HepG2 (cell line): ENCODE measurements around the gene ENTREP1. TPM values are rescaled to one million over a fixed set of nuclear protein-coding genes. Genes with fewer than 3 reads are reported as not detected.

Source experiments
- ATAC-seq: fragments of 200-7000 bp; cut with Tn5 transposase; 3 replicates; pipeline ENCODE4 v1.9.1; 2020; ENCODE audit warnings: mild to moderate bottlenecking, moderate library complexity
- BruUV-seq: library from RNA; stranded (reverse); fragments of 400-500 nt; replicated peaks from 2 replicates; lab custom pipeline; 2021; lab: Mats Ljungman, UMichigan
- CTCF ChIA-PET: fragments of 300-600 bp; formaldehyde crosslinking; extraction: SDS; loops from one replicate; lab custom pipeline; 2021; ENCODE audit warnings: low total read pairs, inconsistent platforms, low intra/inter-chr PET ratio; lab: Yijun Ruan, JAX
- POLR2A ChIA-PET: fragments of 350-600 bp; sonication (Branson Sonifier 250); formaldehyde crosslinking; loops from one replicate; lab custom pipeline; 2020; ENCODE audit warnings: antibody characterized with exemption, inconsistent platforms; lab: Yijun Ruan, JAX
- DNase-seq: peaks from one replicate; pipeline ENCODE4 v3.0.0-alpha.2; 2015; ENCODE audit warnings: low spot score
- FAIRE-seq: peaks from 3 replicates; lab custom pipeline; 2011; peaks lifted over from hg19 to GRCh38; lab: Jason Lieb, UNC
- H2AFZ ChIP-seq: one replicate; pipeline ENCODE4 v1.6.1; 2011; ENCODE audit warnings: low read length, inconsistent platforms
- H3K27ac ChIP-seq: fragments of 300-600 bp; 3 replicates; pipeline ENCODE4 v1.8.0; 2011; ENCODE audit warnings: mixed run types, mild to moderate bottlenecking, mixed read lengths, low read length, inconsistent platforms; ENCODE audit not compliant: insufficient read depth; ENCODE audit errors: extremely low read length
- H3K27me3 ChIP-seq, 2 experiments: fragments of 200-600 bp in 1 of 2; 2 replicates in 1 of 2; 3 replicates in 1 of 2; pipeline versions ENCODE4 v1.6.0 to v1.8.0; 2011; ENCODE audit warnings: low read length in 2 of 2, mild to moderate bottlenecking in 2 of 2, moderate library complexity in 2 of 2, inconsistent platforms in 1 of 2; ENCODE audit not compliant: insufficient read depth in 2 of 2, control insufficient read depth in 1 of 2
- H3K36me3 ChIP-seq, 2 experiments: fragments of 200-600 bp in 1 of 2; replicated peaks in 1 of 2; 2 replicates in 1 of 2; 3 replicates in 1 of 2; pipeline versions ENCODE4 v1.5.1 to v1.8.0; 2011; ENCODE audit warnings: low read length in 2 of 2, inconsistent platforms in 1 of 2; ENCODE audit not compliant: insufficient read depth in 2 of 2, control insufficient read depth in 1 of 2
- H3K4me1 ChIP-seq: 2 replicates; pipeline ENCODE4 v1.5.1; 2012; ENCODE audit warnings: low read length, inconsistent platforms; ENCODE audit not compliant: insufficient read depth
- H3K4me2 ChIP-seq: 2 replicates; pipeline ENCODE4 v1.6.0; 2011; ENCODE audit warnings: low read depth, low read length, inconsistent platforms
- H3K4me3 ChIP-seq, 3 experiments: fragments of 200-600 bp in 1 of 3; sonication (generic), shearing (Covaris generic) in 1 of 3; replicated peaks in 1 of 3; 2 replicates each; pipeline ENCODE4 v1.5.1; 2011 to 2016; ENCODE audit warnings: low read length in 3 of 3, inconsistent platforms in 2 of 3, low read depth in 2 of 3, mild to moderate bottlenecking in 2 of 3, control low read depth in 1 of 3, mixed read lengths in 1 of 3; ENCODE audit not compliant: insufficient read depth in 1 of 3
- H3K79me2 ChIP-seq: one replicate; pipeline ENCODE4 v1.6.1; 2011; ENCODE audit warnings: low read length, inconsistent platforms; ENCODE audit not compliant: insufficient read depth
- H3K9ac ChIP-seq: 2 replicates; pipeline ENCODE4 v1.6.0; 2011; ENCODE audit warnings: mild to moderate bottlenecking, low read depth, low read length, inconsistent platforms; ENCODE audit not compliant: insufficient read depth
- H3K9me3 ChIP-seq: 2 replicates; pipeline ENCODE4 v1.5.1; 2012; ENCODE audit warnings: mild to moderate bottlenecking, low read length
- H4K20me1 ChIP-seq: 2 replicates; pipeline ENCODE4 v1.6.0; 2011; ENCODE audit warnings: inconsistent platforms, mild to moderate bottlenecking, low read length, moderate library complexity; ENCODE audit not compliant: insufficient read depth
- CBX2 ChIP-seq, 2 experiments: fragments of 200-600 bp in 1 of 2; sonication (generic); formaldehyde crosslinking in 1 of 2; IDR thresholded peaks; 2 replicates each; pipeline versions ENCODE4 v1.7.0 to v1.8.1; 2018 to 2022; ENCODE audit warnings: low read depth in 2 of 2, low read length in 1 of 2, mild to moderate bottlenecking in 1 of 2, missing genetic modification reagents in 1 of 2
- IKZF1 ChIP-seq: fragments of 450-650 bp; IDR thresholded peaks from 2 replicates; pipeline ENCODE4 v1.7.1; 2016
- IRF2 ChIP-seq: IDR thresholded peaks from 2 replicates; pipeline ENCODE4 v1.6.1; 2018; ENCODE audit warnings: missing genetic modification reagents, missing compliant biosample characterization
- MYC ChIP-seq: sonication (generic); formaldehyde crosslinking; IDR thresholded peaks from 2 replicates; pipeline ENCODE4 v1.9.0; 2021; ENCODE audit warnings: missing genetic modification reagents, borderline replicate concordance
- NFIC ChIP-seq: IDR thresholded peaks from 2 replicates; pipeline ENCODE4 v1.6.1; 2012; ENCODE audit warnings: mild to moderate bottlenecking, low read length, inconsistent platforms
- NR2F2 ChIP-seq: IDR thresholded peaks from 2 replicates; pipeline ENCODE4 v1.6.1; 2012; ENCODE audit warnings: low read depth, inconsistent platforms, borderline replicate concordance
- SSRP1 ChIP-seq: IDR thresholded peaks from 2 replicates; pipeline ENCODE4 v1.6.1; 2016; ENCODE audit warnings: control low read depth
- U2AF2 ChIP-seq: fragments of 200-400 bp; formaldehyde crosslinking; IDR thresholded peaks from 2 replicates; pipeline ENCODE4 v1.6.1; 2017; ENCODE audit warnings: low read depth, mild to moderate bottlenecking, low read length
- ZIK1 ChIP-seq: sonication (generic); formaldehyde crosslinking; IDR thresholded peaks from 2 replicates; pipeline ENCODE4 v1.5.0; 2020; ENCODE audit warnings: mild to moderate bottlenecking, low read depth, missing genetic modification reagents, borderline replicate concordance
- ZNF724P ChIP-seq: sonication (generic); formaldehyde crosslinking; IDR thresholded peaks from 2 replicates; pipeline ENCODE4 v1.8.0; 2022; ENCODE audit warnings: missing genetic modification reagents, borderline replicate concordance
- ZSCAN9 ChIP-seq: IDR thresholded peaks from 2 replicates; pipeline ENCODE4 v1.6.1; 2016; ENCODE audit warnings: borderline replicate concordance
- WGBS: methylation state at CpG from one replicate; pipeline ENCODE4 v1.1.6; 2017; ENCODE audit warnings: low lambda C conversion rate; 5-methylcytosine and 5-hydroxymethylcytosine counted together
- in situ Hi-C: cut with HindIII; loops from 2 replicates; pipeline ENCODE4 v1.10.0; 2017; ENCODE audit warnings: low pct_unique_long_range_greater_than_20kb; ENCODE audit not compliant: extremely low pct_ligation_motif_present
- intact Hi-C: fragments of 100-400 bp; cut with micrococcal nuclease; formaldehyde crosslinking; loops from one replicate; pipeline ENCODE4 v1.10.0; 2022; ENCODE audit not compliant: unreplicated experiment
- polyA plus RNA-seq, 8 experiments: library from polyadenylated mRNA; depleted of rRNA in 3 of 8; stranded (reverse) in 7 of 8; unstranded in 1 of 8; fragments of >200 nt; fragmentation: Illumina TruSeq in 4 of 8; extraction: Trizol in 4 of 8; gene quantifications; 2 replicates each; pipeline versions ENCODE4 v1.2.1 to v1.2.3, GENCODE V29; 2011 to 2016; ENCODE audit warnings: low read depth in 4 of 8, missing spikeins in 1 of 8, mixed read lengths in 1 of 8; ENCODE audit not compliant: insufficient read depth in 1 of 8
- total RNA-seq, 5 experiments: library from RNA; depleted of rRNA; stranded (reverse); fragments of >200 nt; fragmentation: Illumina TruSeq; extraction: Trizol; gene quantifications; 2 replicates each; pipeline ENCODE4 v1.2.3, GENCODE V29; 2016; ENCODE audit warnings: low read depth in 1 of 5

The ENTREP1 gene
- total and polyA plus RNA-seq, 2 of the 13 experiments (the other 11 are each of a cell fraction or from before 2014, with no cell fraction given), result not detected

- no peak overlapping the region for H3K27ac ChIP-seq
- no peaks in the 10 kb centered on the region for H3K79me2 ChIP-seq
- H3K27me3 ChIP-seq, result peaks cover 5 to 16% of the 10 kb centered on the region in 2 experiments; a peak in 2 of 5 replicates
- H3K4me2 ChIP-seq, result no peak overlapping the region
- in situ Hi-C loops, result loop anchor here (25.0 kb wide), 1 partner anchor 487 kb away; no protein-coding TSS in a partner anchor
- WGBS, result 17% methylated on average over 6 of the region's 17 CpGs
- CTCF ChIA-PET, result interaction anchor here (4.6 kb wide), 1 partner anchor 123 kb away, joined by 87 read pairs; no protein-coding TSS in a partner anchor
- H3K4me1 ChIP-seq, result no peaks in the 10 kb centered on the region
- DNase-seq (no peak), FAIRE-seq (no peak), ATAC-seq (no peak)
- H4K20me1 ChIP-seq, result no peaks in the 10 kb centered on the region
- no peaks in the 10 kb centered on the region for H3K9me3 ChIP-seq
- no peak overlapping the region for H3K9ac ChIP-seq
- H2AFZ ChIP-seq, result no peak overlapping the region
- H3K4me3 ChIP-seq, result no peak overlapping the region
- no peaks in the 10 kb centered on the region for H3K36me3 ChIP-seq
- BruUV-seq, result no TSS peak
- TF ChIP-seq NR2F2 (no peak), IRF2 (CRISPR knock-in tag) (no peak), U2AF2 (no peak), ZNF724P (CRISPR knock-in tag) (no peak), IKZF1 (no peak), ZIK1 (no peak), NFIC (no peak), SSRP1 (CRISPR knock-in tag) (no peak), MYC (CRISPR knock-in tag) (no peak), CBX2 (IDR thresholded peaks at IDR 0.05; ENCODE audit: low read depth, low read length) (no peak), CBX2 (CRISPR knock-in tag; IDR thresholded peaks at IDR 0.05; ENCODE audit: low read depth) (no peak), ZSCAN9 (CRISPR knock-in tag) (no peak)
- POLR2A ChIA-PET, result no interaction called here
- intact Hi-C loops, result loop anchor here (10.0 kb wide), 2 partner anchors 230 to 320 kb away; no protein-coding TSS in a partner anchor
Observed at GRCh38 chr9:69425136-69425801, 100.3 kb downstream of the ENTREP1 start.
